ENCODE data around the gene GLIS1. TPM values are rescaled to one million over a fixed set of nuclear protein-coding genes. Genes with fewer than 3 reads are reported as not detected.

GLIS1 gene
- total RNA-seq, 1 experiment from 2014 or later = 0.24 TPM

DNA sequence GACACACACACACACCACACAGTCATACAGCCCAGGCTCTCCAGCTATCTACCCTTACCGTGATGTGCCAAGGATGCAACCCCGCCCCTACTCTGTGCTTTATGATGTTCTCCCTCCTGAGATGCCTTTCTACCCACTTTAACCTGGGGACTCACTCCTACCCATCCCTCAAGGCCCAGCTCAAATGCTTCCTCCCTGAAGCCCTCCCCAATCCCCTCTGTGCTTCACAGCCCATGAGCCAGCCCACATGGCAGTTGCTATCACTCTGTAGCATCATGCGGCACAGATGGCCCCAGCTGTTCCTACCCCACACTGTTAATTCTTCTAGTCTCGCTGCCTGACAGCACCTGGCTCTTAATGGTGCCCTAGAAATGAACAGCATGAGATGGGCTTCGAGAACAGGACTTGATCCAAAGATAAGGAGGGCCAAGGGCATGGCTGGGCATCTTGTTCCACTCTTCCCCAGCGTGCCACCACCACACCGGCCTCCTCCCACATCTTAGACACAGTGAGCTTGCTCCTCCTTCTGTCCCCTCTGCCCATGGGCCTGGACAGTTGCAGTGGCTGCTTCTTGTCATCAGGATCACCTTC lies 109.8 kb downstream of the GLIS1 start:
- Mint-ChIP-seq H3K36me3 (no peaks in the 10 kb centered on the region), H3K27me3 (ENCODE audit: low read depth) (no peaks in the 10 kb centered on the region), H3K9me3 (no peaks in the 10 kb centered on the region), H3K4me1 (no peaks in the 10 kb centered on the region), H3K27ac (no peak overlapping the region), H3K4me3 (no peak overlapping the region)
- ChIA-PET CTCF (no interaction called here), POLR2A (no interaction called here)
- TF ChIP-seq NR3C1 (CRISPR knock-in tag; conservative IDR thresholded peaks at IDR 0.05; ENCODE audit: low read depth) (no peak), OVOL2 (CRISPR knock-in tag; IDR thresholded peaks at IDR 0.05; ENCODE audit: borderline replicate concordance) (no peak), NFE2L1 (CRISPR knock-in tag; IDR thresholded peaks at IDR 0.05) (no peak), CBFB (CRISPR knock-in tag; IDR thresholded peaks at IDR 0.05; ENCODE audit: low read depth) (no peak), PRRX2 (CRISPR knock-in tag; IDR thresholded peaks at IDR 0.05) (no peak), FOXP1 (CRISPR knock-in tag; IDR thresholded peaks at IDR 0.05; ENCODE audit: borderline replicate concordance) (no peak), SMAD4 (CRISPR knock-in tag; IDR thresholded peaks at IDR 0.05) (no peak), ELF4 (CRISPR knock-in tag; IDR thresholded peaks at IDR 0.05; ENCODE audit: low read depth) (no peak), CREM (CRISPR knock-in tag; IDR thresholded peaks at IDR 0.05) (no peak), NFYB (CRISPR knock-in tag; conservative IDR thresholded peaks at IDR 0.05; ENCODE audit: low read depth) (no peak), ZNF416 (CRISPR knock-in tag; IDR thresholded peaks at IDR 0.05) (no peak), TEAD4 (CRISPR knock-in tag; IDR thresholded peaks at IDR 0.05) (no peak), ATF1 (CRISPR knock-in tag; IDR thresholded peaks at IDR 0.05) (no peak)
- TF ChIP-seq, protein P1, sequence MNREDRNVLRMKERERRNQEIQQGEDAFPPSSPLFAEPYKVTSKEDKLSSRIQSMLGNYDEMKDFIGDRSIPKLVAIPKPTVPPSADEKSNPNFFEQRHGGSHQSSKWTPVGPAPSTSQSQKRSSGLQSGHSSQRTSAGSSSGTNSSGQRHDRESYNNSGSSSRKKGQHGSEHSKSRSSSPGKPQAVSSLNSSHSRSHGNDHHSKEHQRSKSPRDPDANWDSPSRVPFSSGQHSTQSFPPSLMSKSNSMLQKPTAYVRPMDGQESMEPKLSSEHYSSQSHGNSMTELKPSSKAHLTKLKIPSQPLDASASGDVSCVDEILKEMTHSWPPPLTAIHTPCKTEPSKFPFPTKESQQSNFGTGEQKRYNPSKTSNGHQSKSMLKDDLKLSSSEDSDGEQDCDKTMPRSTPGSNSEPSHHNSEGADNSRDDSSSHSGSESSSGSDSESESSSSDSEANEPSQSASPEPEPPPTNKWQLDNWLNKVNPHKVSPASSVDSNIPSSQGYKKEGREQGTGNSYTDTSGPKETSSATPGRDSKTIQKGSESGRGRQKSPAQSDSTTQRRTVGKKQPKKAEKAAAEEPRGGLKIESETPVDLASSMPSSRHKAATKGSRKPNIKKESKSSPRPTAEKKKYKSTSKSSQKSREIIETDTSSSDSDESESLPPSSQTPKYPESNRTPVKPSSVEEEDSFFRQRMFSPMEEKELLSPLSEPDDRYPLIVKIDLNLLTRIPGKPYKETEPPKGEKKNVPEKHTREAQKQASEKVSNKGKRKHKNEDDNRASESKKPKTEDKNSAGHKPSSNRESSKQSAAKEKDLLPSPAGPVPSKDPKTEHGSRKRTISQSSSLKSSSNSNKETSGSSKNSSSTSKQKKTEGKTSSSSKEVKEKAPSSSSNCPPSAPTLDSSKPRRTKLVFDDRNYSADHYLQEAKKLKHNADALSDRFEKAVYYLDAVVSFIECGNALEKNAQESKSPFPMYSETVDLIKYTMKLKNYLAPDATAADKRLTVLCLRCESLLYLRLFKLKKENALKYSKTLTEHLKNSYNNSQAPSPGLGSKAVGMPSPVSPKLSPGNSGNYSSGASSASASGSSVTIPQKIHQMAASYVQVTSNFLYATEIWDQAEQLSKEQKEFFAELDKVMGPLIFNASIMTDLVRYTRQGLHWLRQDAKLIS (CRISPR knock-in tag; IDR thresholded peaks at IDR 0.05; ENCODE audit: borderline replicate concordance) = no peak
- TF ChIP-seq, protein P2, sequence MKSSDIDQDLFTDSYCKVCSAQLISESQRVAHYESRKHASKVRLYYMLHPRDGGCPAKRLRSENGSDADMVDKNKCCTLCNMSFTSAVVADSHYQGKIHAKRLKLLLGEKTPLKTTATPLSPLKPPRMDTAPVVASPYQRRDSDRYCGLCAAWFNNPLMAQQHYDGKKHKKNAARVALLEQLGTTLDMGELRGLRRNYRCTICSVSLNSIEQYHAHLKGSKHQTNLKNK (CRISPR knock-in tag; IDR thresholded peaks at IDR 0.05) = no peak
- no peak for DNase-seq (ENCODE audit: low spot score)
- no peak for ATAC-seq

DNA sequence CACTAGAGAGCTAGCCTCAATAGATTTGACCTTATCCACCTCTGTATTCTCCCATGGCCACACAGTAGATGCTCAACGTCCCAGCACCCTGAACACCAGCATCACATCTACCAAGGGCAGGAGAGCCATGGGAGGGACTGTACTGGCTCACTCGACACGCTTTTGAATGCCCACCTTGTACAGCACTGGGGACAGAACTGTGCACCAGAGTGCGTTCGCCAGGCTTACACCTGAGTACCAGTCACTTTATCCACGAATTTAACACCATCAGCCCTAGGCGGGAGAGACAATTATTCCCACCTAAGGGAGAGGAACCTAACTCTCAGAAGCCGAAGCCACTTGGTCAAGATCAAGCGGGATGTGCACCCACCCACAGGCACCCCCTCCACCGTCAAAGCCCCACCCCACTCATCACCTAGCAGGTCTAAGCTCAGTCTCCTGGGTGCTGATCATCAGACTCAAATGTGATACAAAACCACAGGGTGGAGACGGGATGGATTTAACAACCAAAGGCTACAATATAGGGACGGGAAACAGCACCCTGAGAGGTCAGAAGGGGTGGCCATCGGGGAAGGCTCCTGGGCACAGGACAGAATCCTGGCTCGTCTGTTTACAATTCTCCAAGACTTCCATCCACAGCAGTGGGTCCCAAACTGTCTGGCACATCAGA lies 110.5 kb downstream of the GLIS1 start:
- no peak for ATAC-seq
- no peaks in the 10 kb centered on the region for H3K4me1 Mint-ChIP-seq
- H3K9me3 Mint-ChIP-seq = no peaks in the 10 kb centered on the region
- POLR2A ChIA-PET = no interaction called here
- no peaks in the 10 kb centered on the region for H3K36me3 Mint-ChIP-seq
- CTCF ChIA-PET = no interaction called here
- no peak for DNase-seq (ENCODE audit: low spot score)
- H3K27me3 Mint-ChIP-seq (ENCODE audit: low read depth) = no peaks in the 10 kb centered on the region
- no peak overlapping the region for H3K27ac Mint-ChIP-seq
- H3K4me3 Mint-ChIP-seq = no peak overlapping the region
- TF ChIP-seq, protein P3, sequence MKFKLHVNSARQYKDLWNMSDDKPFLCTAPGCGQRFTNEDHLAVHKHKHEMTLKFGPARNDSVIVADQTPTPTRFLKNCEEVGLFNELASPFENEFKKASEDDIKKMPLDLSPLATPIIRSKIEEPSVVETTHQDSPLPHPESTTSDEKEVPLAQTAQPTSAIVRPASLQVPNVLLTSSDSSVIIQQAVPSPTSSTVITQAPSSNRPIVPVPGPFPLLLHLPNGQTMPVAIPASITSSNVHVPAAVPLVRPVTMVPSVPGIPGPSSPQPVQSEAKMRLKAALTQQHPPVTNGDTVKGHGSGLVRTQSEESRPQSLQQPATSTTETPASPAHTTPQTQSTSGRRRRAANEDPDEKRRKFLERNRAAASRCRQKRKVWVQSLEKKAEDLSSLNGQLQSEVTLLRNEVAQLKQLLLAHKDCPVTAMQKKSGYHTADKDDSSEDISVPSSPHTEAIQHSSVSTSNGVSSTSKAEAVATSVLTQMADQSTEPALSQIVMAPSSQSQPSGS (CRISPR knock-in tag; IDR thresholded peaks at IDR 0.05; ENCODE audit: borderline replicate concordance, low read depth) = no peak
- TF ChIP-seq ETV6 (CRISPR knock-in tag; IDR thresholded peaks at IDR 0.05) = no peak
- TF ChIP-seq, protein P4, sequence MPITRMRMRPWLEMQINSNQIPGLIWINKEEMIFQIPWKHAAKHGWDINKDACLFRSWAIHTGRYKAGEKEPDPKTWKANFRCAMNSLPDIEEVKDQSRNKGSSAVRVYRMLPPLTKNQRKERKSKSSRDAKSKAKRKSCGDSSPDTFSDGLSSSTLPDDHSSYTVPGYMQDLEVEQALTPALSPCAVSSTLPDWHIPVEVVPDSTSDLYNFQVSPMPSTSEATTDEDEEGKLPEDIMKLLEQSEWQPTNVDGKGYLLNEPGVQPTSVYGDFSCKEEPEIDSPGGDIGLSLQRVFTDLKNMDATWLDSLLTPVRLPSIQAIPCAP (CRISPR knock-in tag; IDR thresholded peaks at IDR 0.05) = no peak
- TF ChIP-seq, protein P5, sequence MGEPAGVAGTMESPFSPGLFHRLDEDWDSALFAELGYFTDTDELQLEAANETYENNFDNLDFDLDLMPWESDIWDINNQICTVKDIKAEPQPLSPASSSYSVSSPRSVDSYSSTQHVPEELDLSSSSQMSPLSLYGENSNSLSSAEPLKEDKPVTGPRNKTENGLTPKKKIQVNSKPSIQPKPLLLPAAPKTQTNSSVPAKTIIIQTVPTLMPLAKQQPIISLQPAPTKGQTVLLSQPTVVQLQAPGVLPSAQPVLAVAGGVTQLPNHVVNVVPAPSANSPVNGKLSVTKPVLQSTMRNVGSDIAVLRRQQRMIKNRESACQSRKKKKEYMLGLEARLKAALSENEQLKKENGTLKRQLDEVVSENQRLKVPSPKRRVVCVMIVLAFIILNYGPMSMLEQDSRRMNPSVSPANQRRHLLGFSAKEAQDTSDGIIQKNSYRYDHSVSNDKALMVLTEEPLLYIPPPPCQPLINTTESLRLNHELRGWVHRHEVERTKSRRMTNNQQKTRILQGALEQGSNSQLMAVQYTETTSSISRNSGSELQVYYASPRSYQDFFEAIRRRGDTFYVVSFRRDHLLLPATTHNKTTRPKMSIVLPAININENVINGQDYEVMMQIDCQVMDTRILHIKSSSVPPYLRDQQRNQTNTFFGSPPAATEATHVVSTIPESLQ (CRISPR knock-in tag; IDR thresholded peaks at IDR 0.05) = no peak
- no peak for TF ChIP-seq NFYB (CRISPR knock-in tag; conservative IDR thresholded peaks at IDR 0.05; ENCODE audit: low read depth)
- TF ChIP-seq NFATC4 (CRISPR knock-in tag; IDR thresholded peaks at IDR 0.05) = no peak
- TF ChIP-seq, protein P6, sequence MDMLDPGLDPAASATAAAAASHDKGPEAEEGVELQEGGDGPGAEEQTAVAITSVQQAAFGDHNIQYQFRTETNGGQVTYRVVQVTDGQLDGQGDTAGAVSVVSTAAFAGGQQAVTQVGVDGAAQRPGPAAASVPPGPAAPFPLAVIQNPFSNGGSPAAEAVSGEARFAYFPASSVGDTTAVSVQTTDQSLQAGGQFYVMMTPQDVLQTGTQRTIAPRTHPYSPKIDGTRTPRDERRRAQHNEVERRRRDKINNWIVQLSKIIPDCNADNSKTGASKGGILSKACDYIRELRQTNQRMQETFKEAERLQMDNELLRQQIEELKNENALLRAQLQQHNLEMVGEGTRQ (CRISPR knock-in tag; IDR thresholded peaks at IDR 0.05) = no peak
- no peak for TF ChIP-seq ZNF219 (CRISPR knock-in tag; IDR thresholded peaks at IDR 0.05; ENCODE audit: borderline replicate concordance)
- no peak for TF ChIP-seq SMAD4 (CRISPR knock-in tag; IDR thresholded peaks at IDR 0.05)
- TF ChIP-seq, protein P7, sequence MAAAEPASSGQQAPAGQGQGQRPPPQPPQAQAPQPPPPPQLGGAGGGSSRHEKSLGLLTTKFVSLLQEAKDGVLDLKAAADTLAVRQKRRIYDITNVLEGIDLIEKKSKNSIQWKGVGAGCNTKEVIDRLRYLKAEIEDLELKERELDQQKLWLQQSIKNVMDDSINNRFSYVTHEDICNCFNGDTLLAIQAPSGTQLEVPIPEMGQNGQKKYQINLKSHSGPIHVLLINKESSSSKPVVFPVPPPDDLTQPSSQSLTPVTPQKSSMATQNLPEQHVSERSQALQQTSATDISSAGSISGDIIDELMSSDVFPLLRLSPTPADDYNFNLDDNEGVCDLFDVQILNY (CRISPR knock-in tag; IDR thresholded peaks at IDR 0.05) = no peak
